Right lobe of liver (tissue), 4 donors: ENCODE results near the gene PLIN5.
A peak's percentile ranks its signal among the peaks of the same experiment; 100 is the strongest.

Experiments used
- CTCF ChIP-seq, 4 donors: fragments of 200-600 bp in 3 of 4; fragments of 450-650 bp in 1 of 4; IDR thresholded peaks; one replicate each; pipeline versions ENCODE4 v1.5.1 to v1.8.0; 2016 to 2022; ENCODE audit warnings: antibody characterized with exemption in 4 of 4, mild to moderate bottlenecking in 2 of 4
- POLR2A ChIP-seq: fragments of 450-650 bp; IDR thresholded peaks from one replicate; pipeline ENCODE4 v1.6.1; 2017; ENCODE audit warnings: antibody characterized with exemption, mild to moderate bottlenecking
- donor health status: DM: no; HTN: no; CAD: no.
- donor health status: DM: no; HTN: no; CAD: no.
- donor health status: DM: no; HTN: yes; CAD: no.

GRCh38 chr19:4495471-4495870, 39.6 kb downstream of the PLIN5 start:
- TF ChIP-seq POLR2A (no peak), CTCF (IDR thresholded peaks at IDR 0.05) (peak in 3 of 4 donors; percentile 19 to 40 (median 24))
